GM13976 (cell line): ENCODE data around the gene MYO9A.

Experiments
- DNase-seq: peaks from one replicate; pipeline ENCODE4 v3.0.0; 2012; ENCODE audit warnings: low spot score
- CTCF ChIP-seq: IDR thresholded peaks from 2 replicates; pipeline ENCODE4 v1.5.1; 2012; ENCODE audit warnings: borderline replicate concordance, mild to moderate bottlenecking; ENCODE audit not compliant: insufficient read depth; ENCODE audit errors: extremely low read depth, missing control alignments, control extremely low read depth
- in situ Hi-C: fragments of 300-500 bp; cut with MboI; formaldehyde crosslinking; loops from one replicate; pipeline ENCODE4 v1.12.0; 2022; ENCODE audit warnings: low sequenced_read_pairs, mixed read lengths, inconsistent platforms; ENCODE audit not compliant: unreplicated experiment

The MYO9A gene

GRCh38 chr15:71932689-71933088 lies 185.3 kb downstream of the MYO9A start:
- no peak for TF ChIP-seq CTCF
- in situ Hi-C loops: no loop called here
- no peak for DNase-seq

- no peak for DNase-seq
- TF ChIP-seq CTCF: no peak
- in situ Hi-C loops: no loop called here
Measured at GRCh38 chr15:71931261-71931660, 186.7 kb downstream of the MYO9A start.

- no peak for DNase-seq
- in situ Hi-C loops: no loop called here
- TF ChIP-seq CTCF: no peak
Measured at GRCh38 chr15:71925145-71925544, 192.8 kb downstream of the MYO9A start.

- in situ Hi-C loops: no loop called here
Measured at GRCh38 chr15:71921191-71921590, 196.8 kb downstream of the MYO9A start.

GRCh38 chr15:71920573-71920972 lies 197.4 kb downstream of the MYO9A start:
- DNase-seq: no peak
- no peak for TF ChIP-seq CTCF
- in situ Hi-C loops: no loop called here

More at GRCh38 chr15:71921191-71921590, 196.8 kb downstream of the MYO9A start:
- no peak for TF ChIP-seq CTCF
- no peak for DNase-seq

GRCh38 chr15:71916834-71917233 lies 201.1 kb downstream of the MYO9A start:
- no peak for DNase-seq
- TF ChIP-seq CTCF: no peak
- in situ Hi-C loops: no loop called here

GRCh38 chr15:71914092-71914491 lies 203.9 kb downstream of the MYO9A start:
- peak; percentile 47 for DNase-seq
- in situ Hi-C loops: no loop called here
- no peak for TF ChIP-seq CTCF
